Neural crest cell (in vitro differentiated cells): ENCODE measurements around the gene TSPAN15. TPM values are rescaled to one million over a fixed set of nuclear protein-coding genes. Genes with fewer than 3 reads are reported as not detected.
"Not testable (repeated sequence)": the region's sequence is repeated elsewhere in the genome, so short reads cannot be mapped to it uniquely, and the experiment has no call there.

Experiments used
- DNase-seq: peaks from one replicate; pipeline ENCODE4 v3.0.0; 2021; ENCODE audit warnings: low read depth, mixed read lengths, low spot score
- H3K27ac Mint-ChIP-seq: one replicate; pipeline ENCODE4 v1.8.0; 2021; ENCODE audit warnings: mild to moderate bottlenecking, mixed read lengths; ENCODE audit not compliant: unreplicated experiment
- H3K27me3 Mint-ChIP-seq: 2 replicates; pipeline ENCODE4 v1.8.0; 2021; ENCODE audit warnings: low read depth, mild to moderate bottlenecking, mixed read lengths
- H3K36me3 Mint-ChIP-seq: 2 replicates; pipeline ENCODE4 v1.8.0; 2021; ENCODE audit warnings: low read depth, mild to moderate bottlenecking, mixed read lengths
- H3K4me1 Mint-ChIP-seq: 2 replicates; pipeline ENCODE4 v1.8.0; 2021; ENCODE audit warnings: mixed read lengths
- H3K4me3 Mint-ChIP-seq: one replicate; pipeline ENCODE4 v1.8.0; 2021; ENCODE audit warnings: mild to moderate bottlenecking, mixed read lengths
- H3K9me3 Mint-ChIP-seq: 2 replicates; pipeline ENCODE4 v1.8.0; 2021; ENCODE audit warnings: mixed read lengths
- total RNA-seq: library from RNA; stranded (reverse); gene quantifications from 2 replicates; pipeline ENCODE4 v1.2.1, GENCODE V29; 2021
- TF ChIP-seq, protein P1 (sequence below): fragments of 200-600 bp; sonication (generic); conservative IDR thresholded peaks from 2 replicates; pipeline ENCODE4 v1.5.0; 2021; ENCODE audit warnings: antibody characterized with exemption, mild to moderate bottlenecking

TSPAN15 gene
- total RNA-seq, 1 donor from 2014 or later = 12.3 TPM

DNA sequence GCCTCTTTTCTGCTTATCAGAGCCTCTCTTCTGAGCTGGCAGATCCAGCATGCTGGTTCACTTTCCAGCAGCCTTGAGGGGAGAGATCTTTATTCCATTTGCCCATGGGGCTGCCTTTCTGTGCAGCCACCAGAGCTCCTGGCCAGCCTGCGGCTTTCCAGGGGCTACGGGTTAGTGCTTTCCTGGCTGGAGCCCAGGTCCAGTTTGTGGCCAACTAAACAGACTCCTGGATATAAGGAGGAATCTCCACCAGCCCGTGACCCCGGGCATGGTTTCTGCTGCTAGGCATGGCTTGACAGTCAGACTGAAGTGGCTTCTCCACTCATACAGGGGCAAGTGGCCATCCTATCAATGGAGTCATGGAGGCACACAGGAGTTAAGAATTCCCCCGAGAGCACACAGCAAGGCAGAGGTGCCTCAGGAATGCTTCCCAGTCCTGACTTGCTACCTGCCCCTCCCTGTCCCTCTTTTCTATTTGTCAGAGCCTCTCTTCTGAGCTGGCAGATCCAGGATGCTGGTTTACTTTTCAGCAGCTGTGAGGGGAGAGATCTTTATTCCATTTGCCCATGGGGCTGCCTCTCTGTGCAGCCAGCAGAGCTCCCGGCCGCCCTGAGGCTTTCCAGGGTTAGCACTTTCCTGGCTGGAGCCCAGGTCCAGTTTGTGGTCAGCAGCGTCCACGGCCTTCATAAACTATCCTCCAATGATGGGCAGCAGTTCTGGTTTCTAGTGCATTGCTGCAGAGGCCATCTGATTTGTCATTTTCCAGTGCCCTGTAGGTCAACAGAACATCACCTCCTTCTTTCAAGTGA, 35.9 kb downstream of the TSPAN15 start:
- Mint-ChIP-seq H3K27ac (no peak overlapping the region), H3K36me3 (peaks cover 4% of the 10 kb centered on the region), H3K9me3 (peaks cover 8% of the 10 kb centered on the region)

DNA sequence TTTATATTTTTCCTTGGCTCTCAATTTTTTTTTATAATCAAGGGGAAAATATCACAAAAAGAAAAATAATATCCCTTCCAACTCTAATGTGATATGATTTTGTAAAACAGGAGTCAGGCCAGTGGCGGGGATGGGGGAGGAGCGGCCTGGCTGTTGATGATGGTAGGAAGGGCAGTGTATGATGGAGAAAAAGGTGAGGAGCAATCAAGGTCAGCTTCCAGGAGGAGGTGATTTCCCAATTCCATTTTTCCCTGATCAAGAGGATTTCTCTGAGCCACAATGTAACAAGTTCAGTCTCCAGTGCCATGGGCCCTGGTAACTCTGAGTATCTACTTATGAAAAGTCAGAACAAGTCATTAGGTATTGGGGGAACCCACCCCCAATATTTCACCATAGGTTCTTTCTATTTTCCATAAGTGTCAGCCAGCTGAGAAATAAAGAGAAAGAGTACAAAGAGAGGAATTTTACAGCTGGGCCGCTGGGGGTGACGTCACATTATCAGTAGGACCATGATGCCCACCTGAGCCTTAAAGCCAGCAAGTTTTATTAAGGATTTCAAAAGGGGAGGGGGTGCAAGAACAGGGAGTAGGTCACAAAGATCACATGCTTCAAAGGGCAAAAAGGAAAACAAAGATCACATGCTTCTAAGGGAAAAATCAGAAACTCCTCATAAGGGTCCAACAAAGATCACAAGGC, 37.0 kb downstream of the TSPAN15 start:
- H3K4me3 Mint-ChIP-seq, H3K4me1 Mint-ChIP-seq, H3K9me3 Mint-ChIP-seq: not testable (repeated sequence)

More for the DNA sequence above, 35.9 kb downstream of the TSPAN15 start:
- Mint-ChIP-seq H3K27me3 (no peaks in the 10 kb centered on the region), H3K4me3 (no peak overlapping the region), H3K4me1 (peaks cover 5% of the 10 kb centered on the region)
- no peak for DNase-seq
- TF ChIP-seq, protein P1, sequence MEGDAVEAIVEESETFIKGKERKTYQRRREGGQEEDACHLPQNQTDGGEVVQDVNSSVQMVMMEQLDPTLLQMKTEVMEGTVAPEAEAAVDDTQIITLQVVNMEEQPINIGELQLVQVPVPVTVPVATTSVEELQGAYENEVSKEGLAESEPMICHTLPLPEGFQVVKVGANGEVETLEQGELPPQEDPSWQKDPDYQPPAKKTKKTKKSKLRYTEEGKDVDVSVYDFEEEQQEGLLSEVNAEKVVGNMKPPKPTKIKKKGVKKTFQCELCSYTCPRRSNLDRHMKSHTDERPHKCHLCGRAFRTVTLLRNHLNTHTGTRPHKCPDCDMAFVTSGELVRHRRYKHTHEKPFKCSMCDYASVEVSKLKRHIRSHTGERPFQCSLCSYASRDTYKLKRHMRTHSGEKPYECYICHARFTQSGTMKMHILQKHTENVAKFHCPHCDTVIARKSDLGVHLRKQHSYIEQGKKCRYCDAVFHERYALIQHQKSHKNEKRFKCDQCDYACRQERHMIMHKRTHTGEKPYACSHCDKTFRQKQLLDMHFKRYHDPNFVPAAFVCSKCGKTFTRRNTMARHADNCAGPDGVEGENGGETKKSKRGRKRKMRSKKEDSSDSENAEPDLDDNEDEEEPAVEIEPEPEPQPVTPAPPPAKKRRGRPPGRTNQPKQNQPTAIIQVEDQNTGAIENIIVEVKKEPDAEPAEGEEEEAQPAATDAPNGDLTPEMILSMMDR = no peak

DNA sequence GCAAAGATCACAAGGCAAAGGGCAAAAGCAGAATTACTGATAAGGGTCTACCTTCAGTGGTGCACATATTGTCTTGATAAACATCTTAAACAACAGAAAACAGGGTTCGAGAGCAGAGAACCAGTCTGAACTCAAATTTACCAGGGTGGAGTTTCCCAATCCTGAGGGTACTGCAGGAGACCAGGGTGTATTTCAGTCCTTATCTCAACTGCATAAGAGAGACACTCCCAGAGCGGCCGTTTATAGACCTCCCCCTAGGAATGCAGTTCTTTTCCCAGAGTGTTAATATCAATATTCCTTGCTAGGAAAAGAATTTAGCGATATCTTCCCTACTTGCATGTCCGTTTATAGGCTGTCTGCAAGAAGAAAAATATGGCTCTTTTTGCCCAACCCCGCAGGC, 37.6 kb downstream of the TSPAN15 start:
- not testable (repeated sequence) for H3K4me1 Mint-ChIP-seq, H3K36me3 Mint-ChIP-seq, H3K27ac Mint-ChIP-seq, DNase-seq, H3K4me3 Mint-ChIP-seq, H3K27me3 Mint-ChIP-seq, H3K9me3 Mint-ChIP-seq

More for the DNA sequence above, 37.0 kb downstream of the TSPAN15 start:
- not testable (repeated sequence) for H3K27me3 Mint-ChIP-seq, DNase-seq, H3K27ac Mint-ChIP-seq, H3K36me3 Mint-ChIP-seq

DNA sequence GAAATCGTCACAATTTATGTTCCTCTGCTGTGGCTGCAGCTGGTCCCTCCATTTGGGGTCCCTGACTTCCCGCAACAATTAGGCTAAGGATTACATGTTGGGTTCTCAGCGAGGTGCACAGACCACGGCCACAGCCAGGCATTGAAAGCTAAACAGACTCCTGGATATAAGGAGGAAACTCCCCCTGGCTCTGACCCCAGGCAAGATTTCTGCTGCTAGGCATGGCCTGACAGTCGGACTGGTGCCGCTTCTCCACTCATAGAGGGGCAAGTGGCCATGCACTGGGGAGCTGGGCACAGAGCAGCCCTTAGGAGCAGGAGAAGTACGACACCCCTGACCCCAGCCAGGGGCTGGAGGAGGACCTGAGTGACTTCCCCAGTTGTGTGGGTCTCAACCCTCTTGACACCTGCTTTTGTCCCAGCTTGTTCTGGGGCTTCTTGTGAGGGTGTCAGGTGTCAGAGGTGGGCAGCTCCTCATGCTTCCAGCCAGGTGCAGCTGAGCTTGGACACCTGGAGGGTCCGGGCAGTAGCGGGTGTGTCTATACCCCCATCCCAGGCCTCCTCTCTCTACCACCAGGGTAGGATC, 38.3 kb downstream of the TSPAN15 start:
- H3K27ac Mint-ChIP-seq = no peak overlapping the region
- H3K4me1 Mint-ChIP-seq = peaks cover 15% of the 10 kb centered on the region
- DNase-seq = no peak
- TF ChIP-seq, protein P1 = no peak
- H3K4me3 Mint-ChIP-seq = no peak overlapping the region
- peaks cover 4% of the 10 kb centered on the region for H3K36me3 Mint-ChIP-seq
- peaks cover 8% of the 10 kb centered on the region for H3K9me3 Mint-ChIP-seq
- no peaks in the 10 kb centered on the region for H3K27me3 Mint-ChIP-seq

DNA sequence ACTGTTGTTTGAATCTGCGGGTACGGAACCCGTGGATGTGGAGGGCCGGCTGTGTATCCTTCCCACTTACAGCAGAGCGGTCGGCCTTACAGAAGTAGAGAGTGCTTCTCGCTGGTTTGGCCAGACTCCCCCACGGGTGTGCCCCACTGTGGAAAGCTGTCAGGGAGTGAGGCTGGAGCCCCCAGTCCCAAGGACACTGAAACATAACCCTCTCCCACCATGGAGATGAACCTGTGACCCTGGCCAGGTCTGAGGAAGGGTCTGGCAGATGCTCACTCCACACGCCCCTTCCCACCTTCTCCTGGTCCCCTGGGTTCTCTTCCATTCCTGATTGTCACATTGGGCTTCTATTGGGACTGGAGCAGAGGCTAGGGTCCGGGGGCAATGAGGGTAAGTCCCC, 39.6 kb downstream of the TSPAN15 start:
- DNase-seq = no peak
- no peak overlapping the region for H3K27ac Mint-ChIP-seq
- H3K9me3 Mint-ChIP-seq = peaks cover 8% of the 10 kb centered on the region
- TF ChIP-seq, protein P1 = no peak
- peaks cover 25% of the 10 kb centered on the region for H3K4me1 Mint-ChIP-seq
- H3K27me3 Mint-ChIP-seq = no peaks in the 10 kb centered on the region
- peaks cover 4% of the 10 kb centered on the region for H3K36me3 Mint-ChIP-seq
- H3K4me3 Mint-ChIP-seq = no peak overlapping the region

DNA sequence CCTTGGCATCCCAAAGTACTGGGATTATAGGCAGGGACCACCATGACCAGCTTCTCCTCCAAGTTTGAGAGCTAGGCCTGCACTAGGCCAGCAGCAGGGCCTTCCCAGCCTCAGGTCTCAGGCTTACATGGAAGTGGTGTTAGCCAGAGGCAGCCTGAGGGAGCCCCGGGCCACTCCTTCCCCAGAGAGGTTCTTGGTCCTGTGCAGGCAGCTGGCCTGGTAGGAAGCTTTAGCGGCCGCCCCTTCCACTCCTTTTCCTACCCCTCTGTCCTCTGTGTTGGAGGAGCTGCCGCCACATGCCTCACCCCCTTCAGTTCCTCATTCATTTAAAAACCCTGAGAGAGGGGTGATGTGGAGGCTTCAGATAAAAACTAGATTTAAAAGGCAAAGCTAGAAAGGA, 40.3 kb downstream of the TSPAN15 start:
- TF ChIP-seq, protein P1 = no peak
- peak overlapping the region; percentile 83 for H3K27ac Mint-ChIP-seq
- no peak for DNase-seq
- peaks cover 8% of the 10 kb centered on the region for H3K9me3 Mint-ChIP-seq
- H3K27me3 Mint-ChIP-seq = no peaks in the 10 kb centered on the region
- no peak overlapping the region for H3K4me3 Mint-ChIP-seq
- peaks cover 25% of the 10 kb centered on the region for H3K4me1 Mint-ChIP-seq
- peaks cover 4% of the 10 kb centered on the region for H3K36me3 Mint-ChIP-seq
